KMS-11 (cell line): ENCODE results near the gene PRAMEF4.
"Not testable (repeated sequence)": the region's sequence is repeated elsewhere in the genome, so short reads cannot be mapped to it uniquely, and the experiment has no call there.

Source experiments
- H2AFZ ChIP-seq: fragments of 200-600 bp; sonication (generic); 2 replicates; pipeline ENCODE4 v1.6.1; 2016; ENCODE audit warnings: antibody characterized with exemption, mixed run types, low read depth
- H3K27ac ChIP-seq: fragments of 200-600 bp; sonication (generic); 2 replicates; pipeline ENCODE4 v1.6.1; 2016; ENCODE audit warnings: mild to moderate bottlenecking, mixed run types
- H3K27me3 ChIP-seq: fragments of 200-600 bp; sonication (generic); 2 replicates; pipeline ENCODE4 v1.6.1; 2017; ENCODE audit warnings: mild to moderate bottlenecking, low read depth, mixed run types, moderate library complexity; ENCODE audit not compliant: insufficient read depth
- H3K36me3 ChIP-seq: fragments of 200-600 bp; sonication (generic); 2 replicates; pipeline ENCODE4 v1.6.1; 2017; ENCODE audit warnings: mild to moderate bottlenecking, mixed run types; ENCODE audit not compliant: insufficient read depth
- H3K4me1 ChIP-seq: fragments of 200-600 bp; sonication (generic); 2 replicates; pipeline ENCODE4 v1.6.1; 2016; ENCODE audit warnings: mild to moderate bottlenecking, low read depth, mixed run types; ENCODE audit not compliant: poor library complexity, severe bottlenecking
- H3K4me2 ChIP-seq: fragments of 200-600 bp; sonication (generic); 2 replicates; pipeline ENCODE4 v1.7.0; 2016; ENCODE audit warnings: mild to moderate bottlenecking, mixed run types
- H3K4me3 ChIP-seq: fragments of 200-600 bp; sonication (generic); IDR thresholded peaks from 2 replicates; pipeline ENCODE4 v1.6.1; 2017; ENCODE audit warnings: low read depth, low read length, mixed read lengths; ENCODE audit not compliant: insufficient read depth
- H3K79me2 ChIP-seq: fragments of 200-600 bp; sonication (generic); 2 replicates; pipeline ENCODE4 v1.6.1; 2016; ENCODE audit warnings: low read depth, mixed run types; ENCODE audit not compliant: insufficient read depth
- H3K9ac ChIP-seq: fragments of 200-600 bp; sonication (generic); 2 replicates; pipeline ENCODE4 v1.6.1; 2016; ENCODE audit warnings: mild to moderate bottlenecking, mixed run types
- H4K20me1 ChIP-seq: fragments of 200-600 bp; sonication (generic); 2 replicates; pipeline ENCODE4 v1.6.1; 2016; ENCODE audit warnings: mild to moderate bottlenecking, mixed run types; ENCODE audit not compliant: insufficient read depth

The PRAMEF4 gene

DNA sequence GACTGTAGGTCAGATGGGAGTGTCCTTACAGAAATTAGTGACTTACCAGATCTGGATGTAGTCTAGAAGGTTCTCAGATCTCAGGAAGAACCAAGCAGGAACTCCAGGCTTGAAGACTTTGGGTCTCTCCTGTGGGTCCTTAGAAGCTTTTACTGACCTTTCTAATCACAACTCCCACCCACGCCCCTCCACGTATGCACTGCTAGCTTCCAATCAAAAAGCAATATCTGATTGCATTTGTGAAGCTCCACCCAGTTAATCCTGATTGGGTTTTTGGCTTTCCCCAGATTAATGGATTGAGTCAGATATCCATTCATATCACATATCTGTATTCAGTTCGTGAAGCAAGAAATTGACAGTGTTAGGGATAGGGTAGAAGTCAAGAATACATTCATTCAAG is at the start of gene PRAMEF4:
TSS of gene PRAMEF4 (minus strand) at position 101 of the 400 bp plus-strand sequence. CDS start 2,807 bp downstream, outside the sequence.
- H2AFZ ChIP-seq, H3K36me3 ChIP-seq, H4K20me1 ChIP-seq, H3K4me1 ChIP-seq, H3K4me2 ChIP-seq, H3K27ac ChIP-seq, H3K9ac ChIP-seq, H3K79me2 ChIP-seq, H3K4me3 ChIP-seq, H3K27me3 ChIP-seq: not testable (repeated sequence)

GRCh38 chr1:12924368-12924767 is 38.4 kb upstream of the PRAMEF4 start:
- H3K27me3 ChIP-seq, H3K27ac ChIP-seq, H2AFZ ChIP-seq, H3K36me3 ChIP-seq, H3K4me1 ChIP-seq, H3K4me3 ChIP-seq, H3K4me2 ChIP-seq, H3K9ac ChIP-seq, H3K79me2 ChIP-seq, H4K20me1 ChIP-seq: not testable (repeated sequence)

- not testable (repeated sequence) for H3K36me3 ChIP-seq, H3K27ac ChIP-seq, H3K4me3 ChIP-seq, H3K4me1 ChIP-seq, H3K9ac ChIP-seq, H3K4me2 ChIP-seq, H3K79me2 ChIP-seq, H3K27me3 ChIP-seq, H2AFZ ChIP-seq, H4K20me1 ChIP-seq
Measured at GRCh38 chr1:12921749-12922148, 35.7 kb upstream of the PRAMEF4 start.

- not testable (repeated sequence) for H3K27ac ChIP-seq, H3K4me1 ChIP-seq, H3K9ac ChIP-seq, H3K27me3 ChIP-seq, H3K79me2 ChIP-seq, H3K36me3 ChIP-seq, H2AFZ ChIP-seq, H3K4me2 ChIP-seq, H3K4me3 ChIP-seq, H4K20me1 ChIP-seq
Measured at GRCh38 chr1:12916310-12916709, 30.3 kb upstream of the PRAMEF4 start, which contains the start of gene PRAMEF7. Gene PRAMEF7 (plus strand): TSS chr1:12916610. CDS start chr1:12917693, 1,083 bp downstream.

GRCh38 chr1:12903793-12904572 is 18.0 kb upstream of the PRAMEF4 start:
- H3K4me2 ChIP-seq, H4K20me1 ChIP-seq, H3K79me2 ChIP-seq: not testable (repeated sequence)

DNA sequence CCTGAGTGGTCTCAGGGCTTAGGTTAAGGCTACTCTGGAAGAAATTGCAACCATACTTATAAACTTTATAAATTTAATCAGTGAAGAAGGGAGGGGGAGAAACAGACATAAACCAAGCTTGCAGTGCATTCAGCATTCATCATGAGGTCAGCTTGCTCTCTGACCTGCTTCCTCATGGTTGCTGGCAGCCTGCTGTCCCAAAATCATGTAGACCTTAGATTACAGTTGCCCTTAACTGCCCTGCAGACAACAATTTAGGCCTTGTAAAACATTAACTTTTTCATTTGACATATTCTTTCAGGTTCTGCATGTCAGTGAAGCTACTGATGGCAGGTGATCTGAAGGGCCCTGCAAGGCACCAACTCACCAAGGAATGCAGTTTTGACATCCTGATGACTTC is 13.2 kb upstream of the PRAMEF4 start:
- H3K27ac ChIP-seq, H2AFZ ChIP-seq: not testable (repeated sequence)

More at GRCh38 chr1:12903793-12904572, 18.0 kb upstream of the PRAMEF4 start:
- not testable (repeated sequence) for H3K36me3 ChIP-seq, H3K4me1 ChIP-seq, H3K27ac ChIP-seq, H3K9ac ChIP-seq, H3K4me3 ChIP-seq, H3K27me3 ChIP-seq, H2AFZ ChIP-seq

GRCh38 chr1:12898170-12898569 is 12.2 kb upstream of the PRAMEF4 start, which contains the start of gene PRAMEF10:
Gene PRAMEF10 (minus strand): TSS chr1:12898270. CDS start chr1:12895847, 2,423 bp downstream.
- H3K27ac ChIP-seq, H4K20me1 ChIP-seq, H3K27me3 ChIP-seq, H3K36me3 ChIP-seq, H3K4me3 ChIP-seq, H3K4me1 ChIP-seq, H3K4me2 ChIP-seq, H3K9ac ChIP-seq, H3K79me2 ChIP-seq, H2AFZ ChIP-seq: not testable (repeated sequence)

More for the DNA sequence above, 13.2 kb upstream of the PRAMEF4 start:
- not testable (repeated sequence) for H3K4me1 ChIP-seq, H3K36me3 ChIP-seq, H3K4me2 ChIP-seq, H3K27me3 ChIP-seq, H3K4me3 ChIP-seq, H3K79me2 ChIP-seq, H3K9ac ChIP-seq, H4K20me1 ChIP-seq

GRCh38 chr1:12878453-12878852 is 7.5 kb downstream of the PRAMEF4 start:
- H2AFZ ChIP-seq, H3K27me3 ChIP-seq, H3K36me3 ChIP-seq, H3K4me3 ChIP-seq, H3K9ac ChIP-seq, H3K4me2 ChIP-seq, H3K27ac ChIP-seq, H3K79me2 ChIP-seq, H3K4me1 ChIP-seq, H4K20me1 ChIP-seq: not testable (repeated sequence)

GRCh38 chr1:12863131-12863880 is 22.7 kb downstream of the PRAMEF4 start:
- not testable (repeated sequence) for H3K27ac ChIP-seq, H4K20me1 ChIP-seq, H2AFZ ChIP-seq, H3K4me3 ChIP-seq, H3K79me2 ChIP-seq, H3K36me3 ChIP-seq, H3K27me3 ChIP-seq, H3K4me2 ChIP-seq, H3K9ac ChIP-seq, H3K4me1 ChIP-seq

DNA sequence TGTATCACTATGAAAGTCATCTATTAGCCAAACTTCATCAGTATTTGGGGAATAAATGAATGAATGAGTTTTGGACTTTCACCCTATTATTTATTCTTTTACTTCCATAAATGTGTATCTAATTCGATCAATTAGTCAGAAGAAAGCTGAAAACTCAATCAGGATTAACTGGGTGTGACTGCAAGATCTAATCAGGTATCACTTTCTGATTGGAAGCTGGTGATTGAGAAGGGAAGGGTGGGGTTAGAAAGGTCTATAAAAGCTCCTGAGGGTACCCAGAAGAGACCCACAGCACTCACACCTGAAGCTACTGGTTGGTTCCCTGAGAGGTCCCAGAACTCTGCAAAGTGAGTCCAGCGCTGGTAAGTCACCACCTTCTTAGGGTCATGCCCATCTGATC is 29.2 kb downstream of the PRAMEF4 start, which contains the start of gene PRAMEF2:
TSS of gene PRAMEF2 (plus strand) at position 301 of the 400 bp plus-strand sequence. CDS start 1,924 bp downstream, outside the sequence.
- not testable (repeated sequence) for H3K4me3 ChIP-seq, H3K36me3 ChIP-seq, H4K20me1 ChIP-seq, H3K4me1 ChIP-seq, H3K27ac ChIP-seq, H3K4me2 ChIP-seq, H3K9ac ChIP-seq, H3K79me2 ChIP-seq, H2AFZ ChIP-seq, H3K27me3 ChIP-seq
